ENCODE results near the gene ZNF804A.

ZNF804A gene

DNA sequence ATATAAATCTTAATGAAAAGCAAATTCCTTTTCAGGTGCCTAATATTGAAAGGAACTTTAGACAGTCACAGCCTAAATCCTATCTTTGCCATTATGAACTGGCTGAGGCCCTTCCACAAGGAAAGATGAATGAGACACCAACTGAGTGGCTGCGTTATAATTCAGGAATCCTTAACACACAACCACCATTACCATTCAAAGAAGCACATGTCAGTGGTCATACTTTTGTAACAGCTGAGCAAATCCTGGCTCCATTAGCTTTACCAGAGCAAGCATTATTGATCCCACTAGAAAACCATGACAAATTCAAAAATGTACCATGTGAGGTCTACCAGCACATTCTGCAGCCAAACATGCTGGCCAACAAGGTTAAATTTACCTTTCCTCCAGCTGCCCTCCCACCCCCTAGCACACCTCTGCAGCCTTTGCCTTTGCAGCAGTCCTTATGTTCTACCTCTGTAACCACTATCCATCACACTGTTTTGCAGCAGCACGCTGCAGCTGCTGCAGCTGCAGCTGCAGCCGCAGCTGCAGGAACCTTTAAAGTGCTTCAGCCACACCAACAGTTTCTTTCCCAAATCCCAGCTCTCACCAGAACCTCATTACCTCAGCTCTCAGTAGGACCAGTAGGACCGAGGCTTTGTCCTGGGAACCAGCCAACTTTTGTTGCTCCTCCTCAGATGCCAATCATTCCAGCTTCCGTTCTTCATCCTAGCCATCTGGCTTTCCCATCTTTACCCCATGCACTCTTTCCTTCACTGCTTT lies 340.1 kb downstream of the ZNF804A start:
- ChIA-PET CTCF (interaction anchor here (0.8 to 1.5 kb wide), 2 partner anchors 12 to 16 kb away, joined by 3 to 4 read pairs; no protein-coding TSS in a partner anchor), POLR2A (no interaction called here)
- no peak for TF ChIP-seq CTCF (IDR thresholded peaks at IDR 0.05; ENCODE audit: control extremely low read depth, extremely low read depth, low read depth, missing control alignments)
- DNase-seq (ENCODE audit: extremely low spot score): no peak

DNA sequence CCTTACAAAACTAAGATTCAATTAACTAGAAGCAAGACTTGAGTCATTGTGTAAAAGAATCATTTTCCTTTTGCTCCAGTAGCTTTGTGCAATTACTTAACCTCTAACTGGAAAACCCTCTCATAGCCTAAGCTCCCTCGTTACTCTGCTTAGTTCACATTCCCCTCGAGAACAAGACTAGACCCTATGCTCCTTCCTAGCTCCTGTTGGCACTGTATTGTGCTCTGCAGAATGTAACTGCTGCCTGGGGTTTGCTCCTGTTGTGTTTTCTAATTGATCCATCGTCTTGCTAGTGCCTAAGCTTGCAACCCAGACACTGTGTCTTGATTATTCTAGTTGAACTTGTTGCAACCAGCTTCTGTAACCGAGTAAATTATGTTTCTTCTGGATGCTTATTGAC lies 347.0 kb downstream of the ZNF804A start:
- ChIA-PET CTCF (no interaction called here), POLR2A (no interaction called here)
- TF ChIP-seq CTCF (IDR thresholded peaks at IDR 0.05; ENCODE audit: control extremely low read depth, extremely low read depth, low read depth, missing control alignments): no peak
- no peak for DNase-seq (ENCODE audit: extremely low spot score)

DNA sequence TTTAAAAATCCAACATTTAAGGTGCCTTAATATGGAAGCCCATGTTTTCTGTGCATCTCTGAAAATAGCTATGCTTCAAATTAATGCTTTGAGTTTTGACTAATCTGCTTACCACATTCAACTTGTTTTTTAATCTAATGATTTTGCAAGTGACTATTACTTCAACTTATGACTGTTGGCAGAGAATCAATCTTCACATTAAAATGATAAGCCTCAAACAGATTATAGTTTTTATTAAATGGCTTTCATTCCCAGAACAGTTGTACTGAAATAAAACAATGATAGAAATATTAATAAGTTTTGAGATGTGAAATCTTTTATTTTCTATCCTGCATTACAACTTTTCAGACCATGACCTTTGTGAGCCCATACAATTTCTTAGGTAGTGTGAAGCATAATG lies 347.5 kb downstream of the ZNF804A start:
- DNase-seq (ENCODE audit: extremely low spot score): no peak
- no peak for TF ChIP-seq CTCF (IDR thresholded peaks at IDR 0.05; ENCODE audit: control extremely low read depth, extremely low read depth, low read depth, missing control alignments)
- CTCF ChIA-PET: no interaction called here
- POLR2A ChIA-PET: no interaction called here

DNA sequence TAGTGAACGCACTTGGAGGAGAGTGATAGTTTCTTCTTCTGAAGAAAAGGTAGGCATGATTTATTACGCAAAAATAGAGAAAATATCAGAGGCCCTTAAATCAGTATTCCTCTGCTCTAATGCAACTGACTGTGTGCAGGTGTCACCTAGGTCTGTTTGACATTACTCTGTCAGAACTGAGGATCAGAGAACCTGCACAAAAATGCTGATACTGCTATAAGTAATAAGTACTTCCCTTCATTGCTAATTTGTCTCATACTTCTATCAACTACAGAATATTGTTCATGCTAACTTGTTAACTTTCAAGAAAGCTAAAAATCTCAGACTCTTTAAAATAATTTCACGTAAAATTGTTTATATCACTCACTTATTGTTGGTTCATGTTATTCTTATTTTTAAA lies 358.5 kb downstream of the ZNF804A start:
- TF ChIP-seq CTCF (IDR thresholded peaks at IDR 0.05; ENCODE audit: control extremely low read depth, extremely low read depth, low read depth, missing control alignments): no peak
- CTCF ChIA-PET: no interaction called here
- DNase-seq (ENCODE audit: extremely low spot score): no peak
- POLR2A ChIA-PET: no interaction called here

DNA sequence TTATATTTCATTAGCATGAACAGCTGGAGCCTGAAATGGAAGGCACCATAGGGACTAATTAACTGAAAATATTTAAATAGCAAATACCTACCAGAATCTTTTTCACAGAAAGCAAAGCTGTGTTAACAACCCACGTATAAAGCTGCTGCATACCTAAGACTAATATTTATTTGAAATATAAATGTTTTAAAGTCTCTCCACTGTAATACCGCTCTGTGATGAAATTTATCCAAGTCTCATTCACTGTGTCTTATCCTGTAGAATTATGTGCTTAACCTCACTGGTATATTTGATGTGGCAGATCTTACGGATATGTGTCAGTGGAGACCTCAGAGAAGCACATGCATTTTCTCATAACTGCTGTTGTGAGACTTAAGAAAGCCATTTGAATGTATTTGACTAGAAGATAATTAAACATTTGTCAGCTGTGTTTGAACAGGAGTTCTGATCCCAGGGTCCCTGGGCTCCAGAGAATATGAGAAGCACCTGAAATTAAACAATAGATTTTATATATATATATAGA lies 373.3 kb downstream of the ZNF804A start:
- no peak for DNase-seq (ENCODE audit: extremely low spot score)
- CTCF ChIA-PET: interaction anchor here (1.8 kb wide), 1 partner anchor 28 kb away, joined by 6 read pairs; no protein-coding TSS in a partner anchor

More for the DNA sequence above, 373.3 kb downstream of the ZNF804A start:
- TF ChIP-seq CTCF (IDR thresholded peaks at IDR 0.05; ENCODE audit: control extremely low read depth, extremely low read depth, low read depth, missing control alignments): no peak
- POLR2A ChIA-PET: no interaction called here
